ENCODE data around the gene SPP1. TPM values are rescaled to one million over a fixed set of nuclear protein-coding genes. Genes with fewer than 3 reads are reported as not detected.
"Not testable (repeated sequence)": the region's sequence is repeated elsewhere in the genome, so short reads cannot be mapped to it uniquely, and the experiment has no call there.

The SPP1 gene
- total RNA-seq, 1 experiment from 2014 or later: 130 TPM

- not testable (repeated sequence) for DNase-seq (ENCODE audit: low spot score)
Observed at GRCh38 chr4:88025868-88026661, 50.6 kb downstream of the SPP1 start.

- peak; percentile 78 for DNase-seq (ENCODE audit: low spot score)
Observed at GRCh38 chr4:88027611-88028608, 52.4 kb downstream of the SPP1 start.

GRCh38 chr4:88028946-88029345 is 53.4 kb downstream of the SPP1 start:
- DNase-seq (ENCODE audit: low spot score): no peak

GRCh38 chr4:88029556-88029955 is 54.0 kb downstream of the SPP1 start:
- no peak for DNase-seq (ENCODE audit: low spot score)

GRCh38 chr4:88030565-88031310 is 55.2 kb downstream of the SPP1 start:
- DNase-seq (ENCODE audit: low spot score): no peak

Other genes with a start within 250 kb of the SPP1 start
- not detected in 2 replicates for gene IBSP, start 176.2 kb upstream of the SPP1 start, total RNA-seq (2014; rRNA removed; shearing (Covaris generic))
- not detected in 2 replicates for gene MEPE, start 142.7 kb upstream of the SPP1 start, total RNA-seq (2014; rRNA removed; shearing (Covaris generic))
- 28.3 and 42.4 TPM in 2 replicates for gene PKD2, start 31.9 kb downstream of the SPP1 start, total RNA-seq (2014; rRNA removed; shearing (Covaris generic))
- 0.96 and 2.1 TPM in 2 replicates for gene ABCG2, start 182.9 kb downstream of the SPP1 start, total RNA-seq (2014; rRNA removed; shearing (Covaris generic))

All from A172 (cell line).